IPS-NIHi7 (cell line): ENCODE measurements around the gene SPA17.

Experiments used
- DNase-seq: peaks from one replicate; pipeline ENCODE4 v3.0.0; 2012; ENCODE audit warnings: mixed read lengths; ENCODE audit errors: extremely low spot score

The SPA17 gene

GRCh38 chr11:124673333-124674167, at the start of gene SPA17, which contains the start of gene SIAE:
TSS of gene SPA17 (plus strand) at chr11:124673904. CDS start at chr11:124675265, 1,361 bp downstream.
TSS of gene SIAE (minus strand) at chr11:124673739. CDS start at chr11:124673708, 31 bp downstream.
- DNase-seq = peak; percentile 99

GRCh38 chr11:124625504-124626168, 48.1 kb upstream of the SPA17 start:
- DNase-seq = no peak

GRCh38 chr11:124627546-124627945, 46.2 kb upstream of the SPA17 start:
- DNase-seq = no peak

GRCh38 chr11:124629961-124630360, 43.7 kb upstream of the SPA17 start:
- no peak for DNase-seq

GRCh38 chr11:124633355-124633754, 40.3 kb upstream of the SPA17 start:
- DNase-seq = no peak

GRCh38 chr11:124635932-124636331, 37.8 kb upstream of the SPA17 start:
- no peak for DNase-seq

GRCh38 chr11:124638500-124638899, 35.2 kb upstream of the SPA17 start:
- DNase-seq = no peak

GRCh38 chr11:124639186-124639585, 34.5 kb upstream of the SPA17 start:
- DNase-seq = no peak

- peak; percentile 33 for DNase-seq
These were observed 33.0 kb upstream of the SPA17 start for GRCh38 chr11:124640666-124641065.

- no peak for DNase-seq
These were observed 31.1 kb upstream of the SPA17 start for GRCh38 chr11:124642628-124643027.

GRCh38 chr11:124643042-124643604, 30.6 kb upstream of the SPA17 start:
- no peak for DNase-seq

GRCh38 chr11:124643605-124644425, 29.9 kb upstream of the SPA17 start:
- DNase-seq = no peak

- peak; percentile 75 for DNase-seq
These were observed 29.1 kb upstream of the SPA17 start for GRCh38 chr11:124644426-124645280.

GRCh38 chr11:124646148-124646547, 27.6 kb upstream of the SPA17 start:
- DNase-seq = no peak

- no peak for DNase-seq
These were observed 25.1 kb upstream of the SPA17 start for GRCh38 chr11:124648610-124649009.

GRCh38 chr11:124656774-124657630, 16.7 kb upstream of the SPA17 start:
- DNase-seq = peak; percentile 22

- DNase-seq = no peak
These were observed 15.8 kb upstream of the SPA17 start for GRCh38 chr11:124657904-124658303.

GRCh38 chr11:124658501-124658900, 15.2 kb upstream of the SPA17 start:
- no peak for DNase-seq

- no peak for DNase-seq
These were observed 14.7 kb upstream of the SPA17 start for GRCh38 chr11:124658986-124659385.

GRCh38 chr11:124661553-124661952, 12.2 kb upstream of the SPA17 start:
- DNase-seq = no peak
